NCI-H748 (cell line): ENCODE measurements around the gene LMNA.
"Not testable (repeated sequence)": the region's sequence is repeated elsewhere in the genome, so short reads cannot be mapped to it uniquely, and the experiment has no call there.

ENCODE experiments used
- DNase-seq: peaks from one replicate; lab custom pipeline; 2025; ENCODE audit not compliant: unreplicated experiment; lab: John Stamatoyannopoulos, UW

The LMNA gene

DNA sequence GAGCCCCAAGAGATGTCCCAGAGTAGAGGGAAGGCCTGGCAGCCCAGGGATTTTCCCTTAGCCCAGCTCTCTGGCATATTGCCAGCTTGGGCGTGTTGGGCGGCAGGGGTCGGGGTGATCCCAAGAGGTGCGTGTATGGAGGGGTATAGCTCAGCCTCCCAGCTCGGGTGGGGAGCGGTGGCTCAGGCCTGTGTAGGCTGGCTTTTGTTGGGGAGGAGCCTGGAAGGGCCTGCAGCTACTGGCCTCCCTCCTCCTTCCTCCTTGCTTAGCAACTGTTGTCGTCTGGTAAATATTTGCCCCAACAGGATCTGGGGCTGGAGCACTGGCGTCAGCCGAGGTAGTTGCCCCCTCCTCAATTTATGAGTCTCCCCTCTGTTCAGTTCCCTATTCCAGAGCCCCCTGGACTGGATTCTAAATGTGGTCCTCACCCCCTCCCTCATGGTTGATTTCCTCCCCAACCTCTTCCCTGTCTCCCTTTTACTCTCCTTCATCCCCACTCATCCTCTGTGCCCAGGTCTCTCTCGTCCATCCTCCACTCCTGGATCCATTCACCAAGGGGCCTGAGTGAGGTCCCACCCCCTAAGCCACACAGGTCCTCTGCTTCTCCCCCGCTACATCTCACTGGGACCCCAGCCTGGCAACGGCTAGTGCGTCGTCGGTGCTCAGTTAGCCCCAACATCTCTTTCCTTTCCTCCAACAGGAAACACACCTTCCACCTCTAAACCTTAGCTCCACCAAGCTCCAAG lies 10.3 kb upstream of the LMNA start:
- DNase-seq = peak; percentile 73

DNA sequence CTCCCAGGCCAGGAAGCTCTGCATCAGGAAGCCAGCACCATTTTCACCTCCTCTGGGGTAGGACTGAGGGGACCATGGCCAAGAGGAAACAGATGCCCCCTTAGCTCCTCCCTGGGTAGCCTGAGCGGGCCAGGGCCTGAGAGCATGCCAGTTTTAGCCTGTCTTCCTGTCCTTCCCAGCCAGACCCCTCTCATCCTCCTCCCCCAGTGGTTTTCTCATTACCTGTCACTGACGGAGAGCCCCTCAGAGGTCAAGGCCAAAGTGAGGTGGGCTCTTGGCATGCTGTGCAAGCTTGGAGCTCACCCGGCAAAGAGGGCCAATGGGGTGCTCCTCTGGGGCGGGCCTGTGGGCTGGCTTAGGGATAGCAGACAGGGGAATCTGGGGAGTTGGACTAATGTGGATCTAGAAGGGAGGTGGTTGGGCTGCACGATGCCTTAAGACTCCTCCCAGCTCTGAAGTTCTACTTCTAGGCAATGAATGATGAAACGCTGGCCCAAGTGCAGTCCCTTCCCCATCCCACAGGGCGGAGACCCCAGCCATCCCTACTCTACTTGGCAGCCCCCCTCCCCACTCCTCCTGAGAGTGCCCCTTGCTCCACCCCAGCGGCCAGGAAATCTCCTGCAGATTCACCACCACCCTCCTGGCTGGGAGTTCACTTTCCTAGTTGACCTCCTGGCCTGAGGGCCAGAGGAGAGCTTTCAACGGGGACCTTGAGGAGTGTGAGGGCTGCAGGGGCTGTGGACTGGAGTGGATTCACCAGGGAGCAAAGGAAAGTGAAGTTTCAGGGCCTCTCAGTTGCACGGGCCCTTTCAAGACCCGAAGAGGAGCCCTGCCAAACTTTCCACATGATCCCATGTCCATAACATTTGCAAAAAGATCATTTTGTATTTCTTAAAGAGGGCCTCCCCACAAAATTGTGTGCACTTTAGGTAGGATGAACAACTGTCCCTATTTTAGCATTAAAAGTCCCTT lies 9.4 kb upstream of the LMNA start:
- no peak for DNase-seq

DNA sequence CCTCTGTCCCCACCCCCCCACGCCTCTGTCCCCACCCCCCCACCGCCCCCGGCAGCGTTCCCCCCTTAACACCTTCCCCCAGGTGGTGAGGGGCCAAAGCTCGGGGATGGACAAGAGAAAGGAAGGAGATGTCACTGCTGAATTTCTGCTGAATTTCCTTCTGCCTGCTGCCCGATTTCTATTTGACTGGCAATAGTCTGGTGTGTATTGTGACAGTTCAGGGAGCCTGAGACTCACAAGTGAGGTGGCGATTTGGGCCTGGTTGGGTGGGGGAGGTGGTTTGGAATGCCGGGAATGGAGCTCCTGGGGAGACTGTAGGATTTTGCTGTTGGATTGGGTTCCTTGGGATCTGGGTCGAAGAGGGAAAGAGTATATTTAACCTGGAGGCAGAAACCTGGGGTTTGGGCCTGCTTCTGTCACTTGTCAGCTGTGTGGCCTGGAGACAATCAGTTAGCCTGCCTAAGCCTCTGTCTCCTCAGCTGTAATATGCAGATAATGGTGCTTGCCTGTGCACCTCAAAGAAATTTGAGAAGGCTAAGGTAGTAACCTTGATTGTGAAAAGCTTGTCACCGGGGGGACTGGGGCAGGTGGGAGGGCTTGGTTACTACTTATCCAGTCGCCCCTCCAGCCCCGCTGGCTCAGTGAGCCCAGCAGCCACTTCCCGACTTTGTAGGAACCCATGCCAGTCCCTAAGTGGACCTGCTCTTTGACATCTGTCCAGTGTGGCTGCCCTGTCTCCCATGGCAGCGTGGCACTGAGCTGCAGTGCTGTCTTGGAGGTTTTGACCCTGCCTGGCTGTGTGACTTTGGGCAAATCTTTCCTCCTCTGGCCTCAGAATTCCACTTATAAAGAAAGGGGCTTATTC lies 7.7 kb upstream of the LMNA start:
- DNase-seq = no peak

DNA sequence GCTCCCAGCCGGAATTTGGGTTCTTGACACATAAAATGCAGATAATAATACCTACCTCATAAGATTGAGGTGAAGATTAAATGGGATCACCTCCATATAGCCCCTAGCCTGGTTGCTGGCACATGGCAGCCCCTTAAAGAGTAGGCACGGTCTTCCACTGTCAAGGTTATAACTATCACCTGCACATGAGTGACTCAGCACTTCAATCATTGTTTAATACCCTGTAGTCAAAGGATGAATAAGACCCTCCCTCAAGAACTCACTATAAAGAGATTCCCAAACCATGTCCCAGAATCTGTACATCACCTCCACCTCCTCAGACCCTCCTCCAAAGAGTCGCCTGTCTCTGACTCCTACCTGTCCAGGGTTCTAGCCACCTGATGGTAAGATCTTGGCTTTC lies 6.5 kb upstream of the LMNA start:
- DNase-seq = no peak

DNA sequence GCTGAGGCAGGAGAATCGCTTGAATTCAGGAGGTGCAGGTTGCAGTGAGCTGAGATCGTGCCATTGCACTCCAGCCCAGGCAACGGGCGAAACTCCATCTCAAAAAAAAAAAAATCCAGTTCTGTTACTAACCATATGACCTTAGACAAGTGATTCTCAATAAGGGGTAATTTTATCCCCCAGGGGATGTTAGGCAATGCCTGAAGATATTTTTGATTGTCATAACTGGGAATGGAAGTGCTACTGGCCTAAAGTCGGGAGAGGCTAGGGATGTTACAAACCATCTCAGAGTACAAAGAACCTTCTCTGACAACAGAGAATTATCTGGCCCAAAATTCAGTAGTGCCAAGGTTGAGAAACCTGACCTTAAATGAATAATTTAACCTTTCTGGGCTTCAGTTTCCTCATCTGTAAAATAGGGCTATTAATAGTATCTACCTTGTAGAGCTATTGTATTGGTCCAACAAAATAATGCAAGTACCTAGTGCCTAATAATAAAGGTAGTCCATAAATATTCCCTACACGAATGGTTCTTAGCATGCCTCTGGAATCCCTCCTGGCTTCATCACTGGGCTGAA lies 5.8 kb upstream of the LMNA start:
- no peak for DNase-seq

DNA sequence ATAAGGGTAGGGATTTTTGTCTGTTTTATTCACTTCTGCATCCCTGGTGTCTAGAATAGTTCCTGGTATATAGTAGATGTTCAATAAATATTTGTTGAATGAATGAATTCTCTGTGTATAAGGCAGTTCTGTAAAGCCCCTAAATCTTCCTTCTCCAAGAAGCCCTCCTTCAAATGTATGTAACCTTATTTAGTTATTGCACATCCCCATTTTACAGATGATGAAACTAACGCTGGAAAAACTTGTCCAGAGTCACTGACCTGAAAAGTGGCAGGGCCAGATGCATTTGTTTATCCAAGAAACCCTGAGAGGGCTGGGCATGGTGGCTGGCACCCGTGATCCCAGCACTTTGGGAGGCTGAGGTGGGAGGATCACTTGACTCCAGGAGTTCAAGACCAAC lies 4.3 kb upstream of the LMNA start:
- no peak for DNase-seq

DNA sequence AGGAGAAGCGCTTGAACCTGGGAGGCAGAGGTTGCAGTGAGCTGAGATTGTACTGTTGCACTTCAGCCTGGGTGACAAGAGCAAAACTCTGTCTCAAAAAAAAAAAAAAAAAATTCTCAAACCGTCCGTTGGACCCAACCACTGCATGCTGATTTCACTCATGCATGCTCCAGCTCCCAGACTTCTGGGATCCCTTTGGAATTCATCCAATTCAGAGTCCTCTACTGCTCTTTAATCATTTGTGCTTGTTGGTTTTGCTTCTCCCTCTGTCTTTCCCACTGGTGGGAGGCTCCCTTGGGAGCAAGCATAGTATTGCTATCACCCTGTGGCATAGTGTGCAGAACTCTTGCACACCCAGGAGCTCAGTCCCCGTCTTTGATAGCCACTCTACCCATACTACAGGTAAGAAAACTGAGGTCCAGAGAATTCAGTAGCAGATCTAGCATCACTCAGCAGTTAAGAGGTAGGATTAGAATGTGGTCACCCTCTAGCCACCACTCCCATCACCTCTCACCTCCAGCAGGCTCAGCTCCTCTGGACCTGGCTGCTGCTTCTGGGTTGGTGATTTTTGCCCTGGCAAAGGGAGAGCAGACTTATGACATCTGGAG lies 3.1 kb upstream of the LMNA start:
- no peak for DNase-seq

DNA sequence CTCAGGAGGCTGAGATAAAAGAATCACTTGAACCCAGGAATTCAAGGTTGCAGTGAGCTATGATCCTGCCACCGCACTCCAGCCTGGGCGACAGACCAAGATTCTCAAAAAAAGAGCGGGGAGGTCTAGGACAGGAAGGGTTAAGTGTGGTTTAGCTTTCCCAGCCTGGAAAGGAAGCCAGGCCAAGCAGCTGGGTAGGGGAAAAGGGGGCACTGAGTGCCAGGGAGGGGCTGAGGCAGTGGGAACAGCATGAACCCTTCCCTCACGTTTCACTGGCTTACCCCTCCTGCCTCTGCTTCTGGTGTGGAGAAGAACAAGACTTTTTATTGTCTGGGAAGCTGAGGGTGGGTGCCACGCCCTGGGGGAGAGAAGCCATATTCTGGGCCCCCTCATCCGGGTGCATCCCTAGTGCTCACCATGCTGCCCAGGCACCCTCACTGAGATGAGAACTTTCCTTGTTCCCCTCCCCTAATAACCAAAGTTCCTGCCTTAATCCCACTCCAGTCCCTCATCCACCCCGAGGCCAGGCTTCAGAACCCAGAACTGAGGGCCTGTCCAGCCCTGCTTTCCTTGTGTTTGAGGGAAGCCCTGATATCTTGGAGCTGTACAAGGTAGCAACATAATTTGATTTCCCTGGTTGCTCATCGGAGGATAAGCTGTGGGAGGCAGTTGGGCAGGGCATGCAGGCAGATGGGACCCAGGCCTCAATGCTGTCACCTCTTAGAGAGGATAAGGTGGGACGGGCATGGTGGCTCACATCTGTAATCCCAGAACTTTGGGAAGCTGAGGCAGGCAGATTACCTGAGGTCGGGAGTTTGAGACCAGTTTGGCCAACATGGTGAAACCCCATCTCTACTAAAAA lies 2.0 kb upstream of the LMNA start:
- DNase-seq = no peak

DNA sequence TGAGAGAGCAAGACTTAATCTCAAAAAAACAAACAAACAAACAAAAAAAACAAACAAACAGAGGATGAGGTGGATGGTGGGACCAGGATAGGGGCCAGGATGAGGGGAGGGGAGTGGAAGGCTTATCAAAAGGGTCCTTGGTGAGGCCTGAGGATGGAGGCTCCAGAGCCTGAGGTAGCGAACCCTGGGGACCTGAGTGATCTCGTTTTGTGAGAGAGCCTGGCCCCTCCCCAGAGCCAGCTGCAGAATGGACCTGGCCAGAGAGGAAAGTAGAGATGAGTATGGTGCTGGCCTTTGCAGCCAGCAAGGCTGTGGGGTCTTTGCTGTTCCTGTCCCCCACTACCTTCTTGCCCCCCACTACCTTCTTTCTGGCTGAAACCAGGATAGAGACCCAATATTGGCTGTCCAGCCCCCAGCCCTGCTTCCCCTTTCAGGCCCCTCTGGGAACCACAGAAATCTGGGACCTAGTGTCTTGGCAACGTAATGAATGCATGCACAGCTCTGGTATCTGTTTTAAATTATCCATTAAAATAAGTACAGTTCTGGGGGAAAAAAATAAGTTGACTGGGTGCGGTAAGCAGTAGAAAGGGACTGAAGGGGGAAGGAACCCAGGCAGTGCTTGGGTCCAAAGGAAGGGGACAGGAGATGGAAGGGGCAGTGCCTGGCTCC lies 1.1 kb upstream of the LMNA start:
- no peak for DNase-seq

DNA sequence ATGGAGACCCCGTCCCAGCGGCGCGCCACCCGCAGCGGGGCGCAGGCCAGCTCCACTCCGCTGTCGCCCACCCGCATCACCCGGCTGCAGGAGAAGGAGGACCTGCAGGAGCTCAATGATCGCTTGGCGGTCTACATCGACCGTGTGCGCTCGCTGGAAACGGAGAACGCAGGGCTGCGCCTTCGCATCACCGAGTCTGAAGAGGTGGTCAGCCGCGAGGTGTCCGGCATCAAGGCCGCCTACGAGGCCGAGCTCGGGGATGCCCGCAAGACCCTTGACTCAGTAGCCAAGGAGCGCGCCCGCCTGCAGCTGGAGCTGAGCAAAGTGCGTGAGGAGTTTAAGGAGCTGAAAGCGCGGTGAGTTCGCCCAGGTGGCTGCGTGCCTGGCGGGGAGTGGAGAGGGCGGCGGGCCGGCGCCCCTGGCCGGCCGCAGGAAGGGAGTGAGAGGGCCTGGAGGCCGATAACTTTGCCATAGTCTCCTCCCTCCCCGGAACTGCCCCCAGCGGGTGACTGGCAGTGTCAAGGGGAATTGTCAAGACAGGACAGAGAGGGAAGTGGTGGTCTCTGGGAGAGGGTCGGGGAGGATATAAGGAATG lies 505 bp downstream of the LMNA start:
- peak; percentile 67 for DNase-seq

DNA sequence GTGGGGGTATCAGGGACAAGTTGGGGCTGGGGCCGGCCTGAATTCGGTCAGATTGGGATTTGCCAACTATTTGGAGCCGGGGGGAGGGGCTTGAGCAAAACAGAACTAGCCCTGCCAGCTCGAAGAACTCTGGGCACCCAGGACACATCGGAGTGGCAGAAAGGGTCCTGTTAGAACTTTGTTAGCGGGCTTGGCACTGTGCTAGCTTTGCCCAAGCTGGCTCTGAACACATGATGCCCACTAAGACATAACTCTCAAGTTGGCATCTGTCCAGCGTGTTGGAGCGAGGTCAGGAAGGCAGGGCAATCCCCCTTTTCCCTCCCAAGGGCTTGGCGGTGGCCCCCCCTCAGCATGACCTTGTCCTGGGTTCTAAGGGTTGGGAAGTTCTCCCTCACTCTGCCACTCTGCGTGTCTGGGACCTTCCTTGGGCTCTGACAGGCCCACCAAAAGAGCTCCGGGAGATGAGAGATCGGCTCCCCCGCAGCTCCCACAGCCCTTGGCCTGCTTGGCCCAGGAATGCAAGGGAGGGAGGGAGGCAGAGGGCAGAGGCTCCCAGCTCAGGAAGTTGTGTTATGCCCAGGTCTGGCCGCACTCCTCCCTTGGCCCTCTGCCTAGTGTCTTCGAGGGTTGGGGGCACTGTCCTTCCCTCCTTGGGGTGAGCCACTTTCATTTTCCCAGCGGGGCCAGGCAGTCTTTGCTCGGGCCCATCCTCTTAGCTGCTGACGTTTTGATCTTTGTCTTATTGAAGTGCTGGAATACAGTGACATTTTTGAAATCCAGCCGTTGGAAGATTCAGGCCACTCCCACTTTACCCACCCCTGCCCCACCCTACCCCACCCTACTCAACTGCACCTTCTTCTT lies 1.2 kb downstream of the LMNA start:
- DNase-seq = peak; percentile 39

DNA sequence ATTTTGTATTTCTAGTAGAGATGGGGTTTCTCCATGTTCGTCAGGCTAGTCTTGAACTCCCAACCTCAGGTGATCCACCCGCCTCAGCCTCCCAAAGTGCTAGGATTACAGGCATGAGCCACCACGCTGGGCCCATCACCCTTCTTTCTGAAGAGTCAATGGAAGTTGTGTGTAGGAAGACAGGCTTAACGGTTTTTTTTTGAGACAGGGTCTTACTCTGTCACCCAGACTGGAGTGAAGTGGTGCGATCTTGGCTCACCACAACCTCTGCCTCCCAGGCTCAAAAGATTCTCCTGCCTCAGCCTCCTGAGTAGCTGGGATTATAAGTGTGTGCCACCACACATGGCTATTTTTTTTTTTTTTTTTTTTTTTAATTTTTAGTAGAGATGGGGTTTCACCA lies 2.2 kb downstream of the LMNA start:
- not testable (repeated sequence) for DNase-seq

DNA sequence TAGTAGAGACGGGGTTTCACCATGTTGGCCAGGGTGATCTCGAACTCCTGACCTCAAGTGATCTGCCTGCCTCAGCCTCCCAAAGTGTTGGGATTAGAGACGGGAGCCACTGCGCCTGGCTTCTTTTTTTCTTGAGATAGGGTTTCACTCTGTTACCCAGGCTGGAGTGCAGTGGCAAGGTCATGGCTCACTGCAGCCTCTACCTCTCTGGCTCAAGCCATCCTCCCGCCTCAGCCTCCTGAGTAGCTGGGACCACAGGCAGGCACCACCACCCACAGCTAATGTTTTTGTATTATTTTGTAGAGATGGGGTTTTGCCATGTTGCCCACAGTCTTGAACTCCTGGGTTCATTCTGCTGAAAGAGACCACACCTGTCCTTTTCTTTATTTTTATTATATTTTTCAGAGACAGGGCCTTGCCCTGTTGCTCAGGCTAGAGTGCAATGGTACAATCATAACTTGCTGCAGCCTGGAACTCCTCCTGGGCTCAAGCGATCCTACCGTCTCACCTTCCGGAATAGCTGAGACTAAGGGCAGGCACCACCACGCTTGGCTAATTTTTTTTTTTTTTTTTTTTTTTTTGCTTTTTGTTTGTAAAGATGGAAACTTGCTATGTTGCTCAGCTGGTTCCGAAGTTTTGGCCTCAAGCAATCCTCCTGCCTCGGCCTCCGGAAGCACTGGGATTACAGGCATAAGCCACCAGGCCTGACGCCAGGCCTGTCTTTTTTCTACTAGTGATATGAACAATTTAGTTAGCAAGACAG lies 3.1 kb downstream of the LMNA start:
- DNase-seq = no peak

DNA sequence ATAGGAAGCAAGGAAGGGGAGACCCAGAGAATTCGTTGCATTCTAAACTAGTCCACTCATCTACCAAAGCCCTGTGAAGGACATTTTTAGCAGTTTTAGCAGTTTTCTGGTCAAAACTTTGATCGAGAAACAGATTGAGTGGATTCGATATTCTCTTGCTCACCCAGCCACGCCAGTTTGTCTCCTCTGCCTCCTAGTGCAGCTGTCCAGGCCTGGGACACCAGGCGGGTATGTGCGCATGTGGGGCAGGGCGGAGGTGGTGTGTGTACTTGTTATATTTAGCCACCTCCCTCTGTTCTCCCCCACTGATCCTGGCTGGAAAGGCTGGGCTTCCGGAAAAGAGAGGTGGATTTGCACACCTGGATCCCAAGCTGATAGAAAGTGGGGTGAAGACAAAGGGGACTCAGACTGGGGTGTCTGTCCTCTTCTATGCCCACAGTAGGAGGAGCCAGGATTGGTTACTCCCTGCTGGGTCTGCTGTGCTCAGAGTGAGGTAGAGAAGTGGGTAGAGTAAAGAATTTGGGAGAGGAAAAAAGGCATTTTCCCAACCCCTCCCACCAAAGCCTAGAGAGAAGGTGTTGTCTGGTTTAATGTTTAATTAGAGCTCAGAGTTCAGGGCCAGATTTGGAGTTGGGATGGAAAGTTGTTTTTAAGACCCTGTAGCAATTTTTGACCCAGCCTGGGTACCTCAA lies 3.8 kb downstream of the LMNA start:
- no peak for DNase-seq

DNA sequence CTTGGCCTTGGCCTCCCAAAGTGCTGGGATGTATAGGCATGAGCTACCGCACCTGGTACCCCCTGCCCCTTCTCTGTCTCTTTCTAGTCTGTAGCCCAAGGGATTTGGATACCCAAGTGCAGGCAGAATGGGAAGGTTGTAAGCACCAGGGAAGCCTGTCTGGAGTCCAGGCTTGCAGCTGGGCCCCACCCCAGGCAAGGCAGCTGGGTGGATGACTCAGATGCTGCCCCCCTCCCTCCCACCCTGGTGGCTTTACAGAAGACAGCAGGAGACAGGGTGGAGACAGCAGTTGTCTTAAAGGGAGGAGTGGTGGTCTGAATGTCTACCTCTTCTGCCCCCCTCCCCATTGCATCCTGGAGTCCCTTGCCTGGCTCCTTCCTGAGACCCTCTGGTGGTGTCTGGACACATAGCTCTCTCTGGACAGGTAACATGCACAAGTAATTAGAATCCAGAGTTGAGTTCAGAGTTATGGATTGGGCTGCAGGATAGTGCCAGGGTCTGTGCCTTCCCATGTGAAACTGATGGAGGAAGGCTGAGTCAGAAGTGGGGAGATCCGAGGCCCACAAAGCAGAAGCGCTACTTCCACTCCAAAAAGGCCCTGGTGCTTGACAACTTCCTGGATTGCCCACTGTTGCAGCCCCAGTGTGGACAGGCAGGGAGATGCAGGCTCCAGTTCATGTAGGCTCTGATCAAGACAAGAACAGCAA lies 5.1 kb downstream of the LMNA start:
- DNase-seq = no peak

DNA sequence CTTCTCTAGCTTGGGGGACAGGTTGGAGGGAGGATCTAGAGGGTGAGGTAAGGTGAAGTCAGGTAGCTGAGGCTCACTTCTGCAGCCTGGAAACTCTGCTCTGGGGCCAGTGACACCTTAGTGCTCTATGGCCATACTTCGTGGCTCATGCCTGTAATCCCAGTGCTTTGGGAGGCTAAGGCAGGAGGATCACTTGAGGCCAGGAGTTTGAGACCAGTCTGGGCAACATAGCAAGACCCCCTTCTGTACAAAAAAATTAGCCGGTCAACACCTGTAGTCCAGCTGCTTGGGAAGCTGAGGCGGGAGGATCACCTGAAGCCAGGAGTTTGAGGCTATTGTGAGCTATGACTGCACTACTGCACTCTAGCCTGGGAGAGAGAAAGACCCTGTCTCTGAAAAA lies 5.8 kb downstream of the LMNA start:
- no peak for DNase-seq
